ENCODE measurements around the gene MRGPRD.

MRGPRD gene

DNA sequence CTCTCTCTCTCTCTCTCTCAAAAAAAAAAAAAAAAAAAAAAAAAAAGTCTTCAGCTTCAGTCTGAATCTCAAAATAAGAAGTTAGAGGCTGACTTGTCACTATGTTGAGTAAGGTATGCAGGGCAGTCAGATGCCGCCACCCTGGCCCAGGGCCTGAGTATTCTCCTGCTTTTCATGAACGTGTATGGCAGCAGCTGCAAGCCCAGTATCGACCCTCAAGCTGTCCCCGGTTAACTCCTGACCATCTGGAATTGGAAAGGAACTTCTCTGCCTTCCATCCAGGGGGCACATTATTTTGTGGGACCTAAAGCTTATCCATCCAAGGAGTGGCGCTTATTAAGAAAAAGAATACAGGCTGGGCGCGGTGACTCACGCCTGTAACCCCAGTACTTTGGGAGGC lies 11.4 kb downstream of the MRGPRD start:
- DNase-seq (ENCODE audit: low spot score): no peak

DNA sequence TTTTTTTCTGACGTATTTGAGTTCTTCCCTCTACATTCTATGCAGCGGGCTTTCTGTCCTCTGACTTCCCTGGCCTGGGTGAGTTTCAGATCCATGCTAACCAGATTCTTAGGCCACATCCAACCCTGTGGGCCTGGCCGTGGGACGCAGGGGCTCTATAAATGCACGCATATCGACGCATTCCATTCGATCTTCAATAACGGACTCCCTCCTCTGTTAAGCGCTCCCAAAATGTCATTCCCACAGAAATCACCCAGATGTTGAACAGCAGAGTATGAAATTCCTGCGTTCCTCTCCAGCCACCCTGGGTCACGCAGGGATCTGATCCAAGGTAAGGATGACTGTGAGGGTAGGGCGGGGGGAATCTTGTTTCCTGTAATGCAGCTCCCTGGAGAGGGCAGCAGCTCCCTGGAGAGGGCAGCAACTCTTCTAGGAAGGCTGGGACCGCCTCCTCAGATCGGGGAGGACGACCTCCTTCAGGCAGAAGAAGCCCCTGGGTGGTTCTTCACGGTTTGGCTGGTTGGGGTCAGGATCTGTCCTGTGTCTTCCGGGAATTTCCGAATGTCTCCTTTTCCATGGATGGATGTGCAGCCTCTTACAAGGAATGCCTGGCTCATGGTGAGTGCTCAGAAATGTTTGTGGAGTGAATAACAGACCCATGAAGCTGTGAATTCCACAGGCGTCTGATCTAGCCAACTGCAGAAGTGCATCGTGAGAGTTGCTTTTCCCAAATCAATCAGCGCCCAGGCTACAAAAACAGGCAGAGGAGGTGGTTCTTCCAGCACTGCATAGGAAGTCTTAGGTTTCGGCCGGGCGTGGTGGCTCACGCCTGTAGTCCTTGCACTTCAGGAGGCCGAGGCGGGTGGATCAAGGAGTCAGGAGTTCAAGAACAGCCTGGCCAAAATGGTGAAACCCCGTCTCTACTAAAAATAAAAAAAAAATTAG lies 12.2 kb downstream of the MRGPRD start:
- DNase-seq (ENCODE audit: low spot score): no peak

DNA sequence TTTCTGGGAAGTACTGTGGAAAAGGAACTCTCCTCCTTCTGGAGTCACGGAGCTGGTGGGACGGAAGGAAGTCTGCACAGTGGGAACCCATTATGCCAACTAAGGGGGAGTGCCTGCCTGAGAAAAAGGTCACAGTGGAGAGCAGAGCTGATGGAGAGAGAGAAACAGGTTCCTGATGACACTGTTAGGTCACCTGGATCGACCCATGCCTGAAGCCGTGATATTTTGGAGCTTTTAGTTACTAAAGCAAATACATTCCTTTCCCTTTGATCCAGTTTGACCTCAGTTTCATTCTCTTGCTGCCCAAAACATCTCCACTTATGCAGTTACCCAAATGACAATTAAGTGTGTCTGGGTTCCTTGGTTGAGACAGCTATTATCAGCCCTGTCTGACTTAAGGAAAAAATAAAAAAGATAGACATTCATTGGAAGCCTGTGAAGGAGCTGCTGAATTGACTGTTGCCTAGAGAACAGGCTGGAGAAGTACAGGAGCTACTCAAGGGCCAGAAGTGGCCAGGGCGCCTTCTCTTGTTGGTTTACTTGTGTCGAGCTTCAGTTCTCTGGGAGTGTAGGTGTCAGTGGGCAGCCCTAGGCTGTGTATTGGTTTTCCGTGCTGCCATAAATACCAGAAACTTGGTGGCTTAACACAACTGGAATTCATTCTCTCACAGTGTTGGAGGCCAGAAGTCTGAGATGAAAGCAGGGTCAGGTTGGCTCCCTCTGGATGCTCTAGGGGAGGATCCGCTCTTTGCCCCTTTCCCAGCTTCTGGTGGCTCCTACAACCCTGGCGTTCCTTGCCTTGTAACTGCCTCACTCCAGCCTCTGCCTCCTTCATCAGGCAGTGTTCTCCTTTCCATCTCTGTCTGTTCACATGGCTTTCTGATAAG lies 13.6 kb downstream of the MRGPRD start:
- DNase-seq (ENCODE audit: low spot score): no peak

- DNase-seq (ENCODE audit: low spot score): no peak
Observed at GRCh38 chr11:68965901-68966853, 14.6 kb downstream of the MRGPRD start.

DNA sequence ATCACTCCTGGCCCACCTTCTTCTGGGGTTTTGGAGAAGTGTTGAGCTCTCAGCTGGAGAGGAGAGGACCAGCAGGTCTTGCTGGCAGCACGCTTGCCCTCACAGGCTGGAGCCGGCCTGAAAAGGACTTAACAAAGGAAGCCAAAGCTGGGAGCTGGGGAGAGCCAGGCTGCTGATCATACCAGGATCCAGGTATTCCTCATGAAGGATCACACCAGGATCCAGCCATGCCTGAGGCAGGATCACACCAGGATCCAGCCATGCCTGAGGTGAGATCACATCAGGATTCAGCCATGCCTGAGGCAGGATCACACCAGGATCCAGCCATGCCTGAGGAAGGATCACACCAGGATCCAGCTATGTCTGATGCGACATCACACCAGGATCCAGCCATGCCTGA lies 17.0 kb downstream of the MRGPRD start:
- no peak for DNase-seq (ENCODE audit: low spot score)

DNA sequence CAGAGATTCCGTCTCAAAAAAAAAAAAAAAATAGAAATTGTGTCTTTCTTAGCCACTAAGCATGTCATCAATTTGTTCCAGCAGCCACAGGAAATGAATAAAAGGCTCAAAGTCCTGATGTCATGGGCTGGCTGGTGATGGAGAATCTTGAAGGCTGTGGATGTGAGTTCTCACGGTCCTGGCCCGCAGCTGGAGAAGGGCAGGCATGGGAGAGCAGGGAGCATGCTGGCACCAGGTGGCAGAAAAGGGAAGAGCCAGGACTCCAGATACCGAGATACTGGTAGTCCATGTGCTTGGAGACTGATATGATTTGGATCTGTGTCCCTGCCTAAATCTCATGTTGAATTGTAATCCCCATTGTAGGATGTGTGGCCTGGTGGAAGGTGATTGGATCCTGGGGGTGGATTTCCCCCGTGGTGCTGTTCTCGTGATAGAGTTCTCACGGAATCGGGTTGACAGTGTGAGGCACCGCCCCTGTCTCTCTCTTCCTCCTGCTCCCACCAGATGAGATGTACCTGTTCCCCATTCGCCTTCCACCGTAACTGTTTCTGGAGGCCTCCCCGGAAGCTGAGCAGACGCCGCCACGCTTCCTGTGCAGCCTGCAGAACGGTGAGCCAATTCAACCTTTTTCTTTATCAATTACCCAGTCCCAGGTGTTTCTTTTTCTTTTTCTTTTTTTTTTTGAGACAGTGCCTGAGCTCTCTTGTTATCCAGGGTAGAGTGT lies 18.1 kb downstream of the MRGPRD start:
- DNase-seq (ENCODE audit: low spot score): no peak

DNA sequence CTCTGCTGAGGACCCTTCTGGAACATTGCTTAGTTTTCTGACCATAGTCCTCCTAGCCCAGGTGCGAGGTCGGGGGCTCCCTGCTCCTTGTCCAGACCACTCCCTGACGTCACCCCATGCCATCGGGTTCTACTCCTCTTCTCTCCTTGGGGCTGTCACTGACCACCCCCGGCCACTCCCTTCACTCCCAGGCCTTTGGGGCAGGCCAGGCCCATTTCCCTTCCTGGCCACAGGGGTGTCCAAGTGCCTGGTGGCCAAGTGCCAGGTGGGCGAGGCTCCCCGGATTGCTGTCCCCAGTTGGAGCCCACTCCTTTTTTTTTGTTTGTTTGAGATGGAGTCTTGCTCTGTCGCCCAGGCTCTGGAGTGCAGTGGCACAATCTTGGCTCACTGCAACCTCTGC lies 19.5 kb downstream of the MRGPRD start:
- DNase-seq (ENCODE audit: low spot score): no peak

GRCh38 chr11:68960294-68961071 lies 20.3 kb downstream of the MRGPRD start:
- no peak for DNase-seq (ENCODE audit: low spot score)

GRCh38 chr11:68959465-68960293 lies 21.1 kb downstream of the MRGPRD start:
- DNase-seq (ENCODE audit: low spot score): no peak

- DNase-seq (ENCODE audit: low spot score): no peak
Observed at GRCh38 chr11:68958211-68958610, 22.6 kb downstream of the MRGPRD start.

- DNase-seq (ENCODE audit: low spot score): no peak
Observed at GRCh38 chr11:68956547-68957254, 24.1 kb downstream of the MRGPRD start.

GRCh38 chr11:68956142-68956541 lies 24.6 kb downstream of the MRGPRD start:
- no peak for DNase-seq (ENCODE audit: low spot score)

GRCh38 chr11:68955607-68955958 lies 25.2 kb downstream of the MRGPRD start:
- DNase-seq (ENCODE audit: low spot score): no peak

- DNase-seq (ENCODE audit: low spot score): no peak
Observed at GRCh38 chr11:68954836-68955606, 25.8 kb downstream of the MRGPRD start.

- DNase-seq (ENCODE audit: low spot score): no peak
Observed at GRCh38 chr11:68950762-68951161, 30.0 kb downstream of the MRGPRD start.

DNA sequence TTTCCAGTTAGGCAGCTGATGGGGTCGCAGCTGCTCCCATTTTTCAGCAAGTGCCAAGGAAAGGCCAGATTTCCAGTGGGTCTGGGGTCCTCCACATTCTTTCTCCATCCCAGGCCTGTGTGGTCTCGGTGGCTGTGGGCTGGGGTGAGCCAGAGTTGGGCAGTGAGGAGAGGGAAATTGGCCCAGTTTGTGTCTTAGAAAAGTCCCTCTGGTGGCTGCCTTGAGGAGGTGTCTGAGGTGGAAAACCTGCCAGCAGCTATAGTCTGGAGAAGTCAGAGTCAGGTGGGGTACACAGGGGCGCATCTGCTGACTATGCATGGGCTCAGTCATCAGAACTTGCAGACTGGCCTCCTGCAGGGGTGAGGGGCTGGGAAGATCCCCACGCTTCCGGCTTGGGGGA lies 30.5 kb downstream of the MRGPRD start:
- peak; percentile 56 for DNase-seq (ENCODE audit: low spot score)

DNA sequence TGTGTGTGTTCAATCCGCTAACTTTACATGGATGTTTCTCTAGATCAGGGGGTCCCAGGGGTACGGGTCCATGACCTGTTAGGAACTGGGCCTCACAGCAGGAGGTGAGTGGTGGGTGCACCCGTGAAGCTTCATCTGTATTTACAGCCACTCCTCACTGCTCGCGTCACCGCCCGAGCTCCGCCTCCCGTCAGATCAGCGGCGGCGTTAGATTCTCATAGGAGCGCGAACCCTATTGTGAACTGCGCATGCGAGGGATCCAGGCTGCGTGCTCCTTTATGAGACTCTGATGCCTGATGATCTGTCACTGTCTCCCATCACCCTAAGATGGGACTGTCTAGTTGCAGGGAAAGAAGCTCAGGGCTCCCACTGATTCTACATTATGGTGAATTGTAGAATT lies 31.9 kb downstream of the MRGPRD start:
- peak; percentile 86 for DNase-seq (ENCODE audit: low spot score)

GRCh38 chr11:68948496-68948895 lies 32.3 kb downstream of the MRGPRD start:
- no peak for DNase-seq (ENCODE audit: low spot score)
